A673 (cell line): ENCODE results near the gene HNRNPUL2. TPM values are rescaled to one million over a fixed set of nuclear protein-coding genes. Genes with fewer than 3 reads are reported as not detected.

Experiments used
- BruUV-seq: library from RNA; stranded (reverse); fragments of 400-500 nt; replicated peaks from 2 replicates; lab custom pipeline; 2021; lab: Mats Ljungman, UMichigan
- CTCF ChIA-PET: fragments of 300-600 bp; sonication (Branson Sonifier 250); formaldehyde crosslinking; loops from one replicate; lab custom pipeline; 2022; ENCODE audit warnings: antibody characterized with exemption; lab: Charles Lee
- POLR2A ChIA-PET: fragments of 300-600 bp; sonication (Branson Sonifier 250); formaldehyde crosslinking; loops from one replicate; lab custom pipeline; 2022; ENCODE audit warnings: antibody characterized with exemption; ENCODE audit not compliant: low non-redundant PET; lab: Charles Lee
- DNase-seq: peaks from one replicate; pipeline ENCODE4 v3.0.0-alpha.2; 2015; ENCODE audit warnings: low spot score
- H3K27ac ChIP-seq: fragments of 200-600 bp; sonication (generic); 2 replicates; pipeline ENCODE4 v1.5.1; 2016; ENCODE audit warnings: mixed run types, low read depth, mild to moderate bottlenecking, mixed read lengths, antibody characterized with exemption, low read length; ENCODE audit not compliant: poor library complexity, severe bottlenecking
- H3K27me3 ChIP-seq: fragments of 200-600 bp; sonication (generic); replicated peaks from 2 replicates; pipeline ENCODE4 v1.6.1; 2017; ENCODE audit warnings: mixed run types, low read depth, mild to moderate bottlenecking, mixed read lengths, antibody characterized with exemption, low read length; ENCODE audit not compliant: insufficient read depth, poor library complexity
- H3K36me3 ChIP-seq: fragments of 200-600 bp; sonication (generic); 2 replicates; pipeline ENCODE4 v1.6.1; 2016; ENCODE audit warnings: mixed run types, mild to moderate bottlenecking, mixed read lengths, antibody characterized with exemption, low read length; ENCODE audit not compliant: insufficient read depth, poor library complexity, severe bottlenecking
- H3K4me1 ChIP-seq: fragments of 200-600 bp; sonication (generic); 2 replicates; pipeline ENCODE4 v1.6.1; 2017; ENCODE audit warnings: mixed run types, mild to moderate bottlenecking, mixed read lengths, antibody characterized with exemption, low read length; ENCODE audit not compliant: insufficient read depth, poor library complexity, severe bottlenecking
- H3K4me3 ChIP-seq: fragments of 200-600 bp; sonication (generic); 2 replicates; pipeline ENCODE4 v1.5.1; 2016; ENCODE audit warnings: low read depth, mixed run types, mild to moderate bottlenecking, mixed read lengths, low read length; ENCODE audit not compliant: poor library complexity, severe bottlenecking
- H3K9me3 ChIP-seq: fragments of 200-600 bp; sonication (generic); 2 replicates; pipeline ENCODE4 v1.6.1; 2016; ENCODE audit warnings: mixed run types, low read depth, mild to moderate bottlenecking, mixed read lengths, antibody characterized with exemption, low read length; ENCODE audit not compliant: poor library complexity, severe bottlenecking
- EZH2 ChIP-seq: fragments of 200-600 bp; sonication (generic); IDR thresholded peaks from 2 replicates; pipeline ENCODE4 v1.6.1; 2017; ENCODE audit warnings: borderline replicate concordance, low read depth, mild to moderate bottlenecking, mixed read lengths, antibody characterized with exemption, low read length; ENCODE audit not compliant: poor library complexity, severe bottlenecking
- intact Hi-C: fragments of 100-400 bp; cut with micrococcal nuclease; formaldehyde crosslinking; loops from one replicate; pipeline ENCODE4 v1.10.0; 2022; ENCODE audit not compliant: unreplicated experiment
- total RNA-seq: library from RNA; stranded (reverse); gene quantifications from 2 replicates; pipeline ENCODE4 v1.2.3, GENCODE V29; 2021
- TF ChIP-seq, protein P1 (sequence below): fragments of 300-800, 200-600 bp; sonication (generic); conservative IDR thresholded peaks from 2 replicates; pipeline ENCODE4 v1.5.1; 2017; ENCODE audit warnings: low read depth, mild to moderate bottlenecking, antibody characterized with exemption, low read length, moderate library complexity, mixed read lengths

Gene HNRNPUL2
- total RNA-seq, 1 experiment from 2014 or later: 104 TPM

DNA sequence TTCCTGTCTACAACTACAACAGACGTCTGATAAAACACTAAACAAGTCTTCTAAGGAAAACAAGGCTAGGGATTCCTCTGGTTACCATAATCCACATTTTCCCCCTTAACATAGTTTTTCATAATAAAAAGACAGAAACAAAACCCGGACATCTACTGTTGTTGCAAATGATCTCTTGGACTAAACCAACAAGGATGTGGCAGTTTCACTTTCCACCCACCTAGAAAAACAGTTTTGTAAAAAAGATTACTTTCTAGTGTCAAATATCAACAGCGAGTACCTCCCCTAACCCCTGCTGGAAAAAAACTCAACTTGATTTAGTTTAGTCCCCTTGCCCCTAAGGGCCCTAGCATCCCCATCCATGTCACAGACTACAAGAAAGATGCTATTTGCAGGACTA lies 14.4 kb downstream of the HNRNPUL2 start:
- Histone ChIP-seq H3K36me3 (peaks cover 74% of the 10 kb centered on the region), H3K27ac (peak overlapping the region; percentile 33), H3K4me1 (peaks cover 18% of the 10 kb centered on the region), H3K9me3 (no peaks in the 10 kb centered on the region), H3K27me3 (no peaks in the 10 kb centered on the region), H3K4me3 (no peak overlapping the region)
- BruUV-seq: TSS peak; percentile 56
- intact Hi-C loops: no loop called here
- ChIA-PET POLR2A (no interaction called here), CTCF (no interaction called here)
- no peak for DNase-seq
- no peak for TF ChIP-seq EZH2
- TF ChIP-seq, protein P1, sequence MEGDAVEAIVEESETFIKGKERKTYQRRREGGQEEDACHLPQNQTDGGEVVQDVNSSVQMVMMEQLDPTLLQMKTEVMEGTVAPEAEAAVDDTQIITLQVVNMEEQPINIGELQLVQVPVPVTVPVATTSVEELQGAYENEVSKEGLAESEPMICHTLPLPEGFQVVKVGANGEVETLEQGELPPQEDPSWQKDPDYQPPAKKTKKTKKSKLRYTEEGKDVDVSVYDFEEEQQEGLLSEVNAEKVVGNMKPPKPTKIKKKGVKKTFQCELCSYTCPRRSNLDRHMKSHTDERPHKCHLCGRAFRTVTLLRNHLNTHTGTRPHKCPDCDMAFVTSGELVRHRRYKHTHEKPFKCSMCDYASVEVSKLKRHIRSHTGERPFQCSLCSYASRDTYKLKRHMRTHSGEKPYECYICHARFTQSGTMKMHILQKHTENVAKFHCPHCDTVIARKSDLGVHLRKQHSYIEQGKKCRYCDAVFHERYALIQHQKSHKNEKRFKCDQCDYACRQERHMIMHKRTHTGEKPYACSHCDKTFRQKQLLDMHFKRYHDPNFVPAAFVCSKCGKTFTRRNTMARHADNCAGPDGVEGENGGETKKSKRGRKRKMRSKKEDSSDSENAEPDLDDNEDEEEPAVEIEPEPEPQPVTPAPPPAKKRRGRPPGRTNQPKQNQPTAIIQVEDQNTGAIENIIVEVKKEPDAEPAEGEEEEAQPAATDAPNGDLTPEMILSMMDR: no peak

DNA sequence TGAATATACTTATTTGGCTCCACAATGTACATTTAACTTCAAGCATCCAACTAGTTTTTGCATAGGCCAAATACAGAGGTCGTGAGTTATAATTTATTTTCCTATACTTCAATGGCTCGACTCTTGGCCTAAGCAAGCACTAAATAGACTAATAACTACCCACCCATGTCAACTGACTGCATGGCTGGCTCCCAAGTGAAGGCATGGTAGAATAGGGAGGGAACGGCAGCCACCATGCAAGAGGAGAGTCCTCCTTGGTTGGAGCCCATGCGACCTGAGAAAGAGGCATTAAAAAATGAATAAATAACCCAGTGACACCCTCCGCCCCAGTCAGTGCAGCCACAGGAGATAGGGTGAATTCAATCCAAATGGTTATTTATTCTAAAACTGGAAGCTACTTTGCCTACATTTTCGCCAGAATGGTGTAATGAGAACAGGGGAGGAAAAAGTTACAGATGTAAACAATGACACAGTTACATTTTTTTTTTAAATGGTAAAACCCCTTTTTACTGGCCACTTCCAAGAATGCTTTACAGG lies 14.9 kb downstream of the HNRNPUL2 start:
- peaks cover 69% of the 10 kb centered on the region for H3K36me3 ChIP-seq
- H3K4me1 ChIP-seq: peaks cover 19% of the 10 kb centered on the region
- no peak overlapping the region for H3K4me3 ChIP-seq
- no peak for DNase-seq
- intact Hi-C loops: no loop called here
- POLR2A ChIA-PET: no interaction called here
- CTCF ChIA-PET: no interaction called here
- TF ChIP-seq EZH2: no peak
- TF ChIP-seq, protein P1: no peak
- peak overlapping the region; percentile 33 for H3K27ac ChIP-seq
- no TSS peak for BruUV-seq
- no peaks in the 10 kb centered on the region for H3K9me3 ChIP-seq
- H3K27me3 ChIP-seq: no peaks in the 10 kb centered on the region

DNA sequence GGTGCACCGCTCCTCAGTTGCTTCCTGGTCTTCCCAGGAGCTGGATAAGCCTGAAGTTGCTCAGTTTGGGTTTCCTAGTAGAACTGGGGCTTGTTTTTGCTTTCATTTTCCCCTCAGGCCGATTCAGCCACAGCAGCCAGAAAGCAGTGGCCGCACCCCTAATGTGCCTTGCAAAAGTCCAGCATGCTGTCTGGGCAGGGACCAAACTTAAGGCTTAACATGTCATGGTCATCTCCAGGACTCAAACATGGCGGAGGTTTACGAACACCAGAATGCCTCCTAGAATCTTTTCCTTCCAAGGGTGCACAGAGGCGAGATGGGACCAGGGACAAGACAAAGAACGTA lies 17.3 kb downstream of the HNRNPUL2 start:
- TSS peak; percentile 91 for BruUV-seq
- Histone ChIP-seq H3K4me3 (peak overlapping the region; percentile 54), H3K9me3 (no peaks in the 10 kb centered on the region), H3K27ac (peak overlapping the region; percentile 96), H3K27me3 (no peaks in the 10 kb centered on the region), H3K4me1 (peaks cover 35% of the 10 kb centered on the region), H3K36me3 (peaks cover 46% of the 10 kb centered on the region)
- DNase-seq: no peak
- ChIA-PET CTCF (no interaction called here), POLR2A (no interaction called here)
- no peak for TF ChIP-seq EZH2
- intact Hi-C loops: no loop called here
